ENCODE data around the gene MUSK.

DNA sequence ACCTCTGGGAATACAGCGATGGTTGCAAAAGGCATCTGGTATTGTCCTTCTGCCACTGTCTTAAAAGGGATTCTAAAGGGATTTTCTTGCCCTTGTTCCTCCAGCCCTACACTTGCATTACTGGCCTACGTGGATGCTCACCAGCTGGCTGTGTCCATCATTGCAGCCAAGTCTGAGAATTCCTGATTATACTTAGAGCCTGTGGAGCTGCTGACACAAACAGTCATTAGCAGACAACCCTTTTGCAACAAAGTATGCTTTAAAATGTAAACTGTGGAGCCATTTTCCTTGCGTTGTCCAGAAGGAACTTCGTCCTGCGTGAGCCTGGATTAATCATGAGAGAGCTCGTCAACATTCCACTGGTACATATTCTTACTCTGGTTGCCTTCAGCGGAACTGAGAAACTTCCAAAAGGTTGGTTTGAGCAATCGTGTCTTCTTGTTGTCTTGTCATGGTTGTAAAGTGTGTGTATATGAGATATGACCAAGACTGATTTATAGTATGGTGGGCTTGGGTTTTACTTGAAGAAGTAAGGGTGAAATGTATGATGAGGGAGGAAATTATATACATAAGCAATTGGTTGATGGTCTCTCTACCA lies at the start of gene MUSK:
- TF ChIP-seq, protein P1, sequence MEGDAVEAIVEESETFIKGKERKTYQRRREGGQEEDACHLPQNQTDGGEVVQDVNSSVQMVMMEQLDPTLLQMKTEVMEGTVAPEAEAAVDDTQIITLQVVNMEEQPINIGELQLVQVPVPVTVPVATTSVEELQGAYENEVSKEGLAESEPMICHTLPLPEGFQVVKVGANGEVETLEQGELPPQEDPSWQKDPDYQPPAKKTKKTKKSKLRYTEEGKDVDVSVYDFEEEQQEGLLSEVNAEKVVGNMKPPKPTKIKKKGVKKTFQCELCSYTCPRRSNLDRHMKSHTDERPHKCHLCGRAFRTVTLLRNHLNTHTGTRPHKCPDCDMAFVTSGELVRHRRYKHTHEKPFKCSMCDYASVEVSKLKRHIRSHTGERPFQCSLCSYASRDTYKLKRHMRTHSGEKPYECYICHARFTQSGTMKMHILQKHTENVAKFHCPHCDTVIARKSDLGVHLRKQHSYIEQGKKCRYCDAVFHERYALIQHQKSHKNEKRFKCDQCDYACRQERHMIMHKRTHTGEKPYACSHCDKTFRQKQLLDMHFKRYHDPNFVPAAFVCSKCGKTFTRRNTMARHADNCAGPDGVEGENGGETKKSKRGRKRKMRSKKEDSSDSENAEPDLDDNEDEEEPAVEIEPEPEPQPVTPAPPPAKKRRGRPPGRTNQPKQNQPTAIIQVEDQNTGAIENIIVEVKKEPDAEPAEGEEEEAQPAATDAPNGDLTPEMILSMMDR (IDR thresholded peaks at IDR 0.05): no peak
- TF ChIP-seq POLR2A (IDR thresholded peaks at IDR 0.05): no peak
